Measurements from ENCODE around the gene EIF5A.

The EIF5A gene

GRCh38 chr17:7306911-7307685 lies at the start of gene EIF5A:
EIF5A (plus strand) TSS chr17:7307628; CDS start chr17:7309636, 2,008 bp downstream.
- peak within 1 kb of the TSS; percentile 72 for H3K4me3 ChIP-seq (ENCODE audit: low read depth, low read length)
- TF ChIP-seq CTCF (conservative IDR thresholded peaks at IDR 0.05; ENCODE audit: low read depth, low read length), result no peak
- DNase-seq (ENCODE audit: low read depth), result peak; percentile 100

- no peak overlapping the region for H3K4me3 ChIP-seq (ENCODE audit: low read depth, low read length)
- no peak for TF ChIP-seq CTCF (conservative IDR thresholded peaks at IDR 0.05; ENCODE audit: low read depth, low read length)
- DNase-seq (ENCODE audit: low read depth), result peak; percentile 29
Measured at GRCh38 chr17:7258731-7259554, 48.5 kb upstream of the EIF5A start.

- no peak for TF ChIP-seq CTCF (conservative IDR thresholded peaks at IDR 0.05; ENCODE audit: low read depth, low read length)
- no peak overlapping the region for H3K4me3 ChIP-seq (ENCODE audit: low read depth, low read length)
- DNase-seq (ENCODE audit: low read depth), result no peak
Measured at GRCh38 chr17:7259555-7259889, 47.9 kb upstream of the EIF5A start.

GRCh38 chr17:7260151-7260550 lies 47.3 kb upstream of the EIF5A start:
- no peak overlapping the region for H3K4me3 ChIP-seq (ENCODE audit: low read depth, low read length)
- TF ChIP-seq CTCF (conservative IDR thresholded peaks at IDR 0.05; ENCODE audit: low read depth, low read length), result no peak
- DNase-seq (ENCODE audit: low read depth), result no peak

GRCh38 chr17:7260651-7261378 lies 46.6 kb upstream of the EIF5A start:
- no peak for TF ChIP-seq CTCF (conservative IDR thresholded peaks at IDR 0.05; ENCODE audit: low read depth, low read length)
- peak overlapping the region; percentile 50 for H3K4me3 ChIP-seq (ENCODE audit: low read depth, low read length)
- no peak for DNase-seq (ENCODE audit: low read depth)

- no peak for TF ChIP-seq CTCF (conservative IDR thresholded peaks at IDR 0.05; ENCODE audit: low read depth, low read length)
- peak overlapping the region; percentile 50 for H3K4me3 ChIP-seq (ENCODE audit: low read depth, low read length)
- DNase-seq (ENCODE audit: low read depth), result no peak
Measured at GRCh38 chr17:7261379-7262191, 45.8 kb upstream of the EIF5A start.
